Islet of Langerhans (tissue), 1 donor: ENCODE measurements around the gene RANBP1.
"Not testable (repeated sequence)": the region's sequence is repeated elsewhere in the genome, so short reads cannot be mapped to it uniquely, and the experiment has no call there.

ENCODE experiments used
- FAIRE-seq: peaks from one replicate; lab custom pipeline; 2011; peaks lifted over from hg19 to GRCh38; lab: Jason Lieb, UNC

The RANBP1 gene

GRCh38 chr22:20115691-20116375, at the start of gene RANBP1:
TSS of gene RANBP1 (plus strand) at chr22:20116104. CDS start at chr22:20116185, 81 bp downstream.
- FAIRE-seq: no peak

- no peak for FAIRE-seq
Observed at GRCh38 chr22:20066617-20067383, 49.1 kb upstream of the RANBP1 start.

- not testable (repeated sequence) for FAIRE-seq
Observed at GRCh38 chr22:20067384-20067682, 48.6 kb upstream of the RANBP1 start.

- no peak for FAIRE-seq
Observed at GRCh38 chr22:20068640-20069039, 47.3 kb upstream of the RANBP1 start.

- no peak for FAIRE-seq
Observed at GRCh38 chr22:20069331-20070042, 46.4 kb upstream of the RANBP1 start.

GRCh38 chr22:20071524-20071972, 44.4 kb upstream of the RANBP1 start:
- no peak for FAIRE-seq

- FAIRE-seq: no peak
Observed at GRCh38 chr22:20076627-20077172, 39.2 kb upstream of the RANBP1 start.

GRCh38 chr22:20079745-20080444, 36.0 kb upstream of the RANBP1 start, which contains the start of gene DGCR8:
TSS of gene DGCR8 (plus strand) at chr22:20080241. CDS start at chr22:20085964, 5,723 bp downstream.
- FAIRE-seq: no peak

GRCh38 chr22:20080445-20080775, 35.5 kb upstream of the RANBP1 start:
- FAIRE-seq: no peak

GRCh38 chr22:20080776-20081654, 34.9 kb upstream of the RANBP1 start:
- FAIRE-seq: no peak

- no peak for FAIRE-seq
Observed at GRCh38 chr22:20083157-20083890, 32.6 kb upstream of the RANBP1 start.

- FAIRE-seq: no peak
Observed at GRCh38 chr22:20083891-20084546, 31.9 kb upstream of the RANBP1 start.

- FAIRE-seq: no peak
Observed at GRCh38 chr22:20084547-20085413, 31.1 kb upstream of the RANBP1 start.

- FAIRE-seq: no peak
Observed at GRCh38 chr22:20085651-20086050, 30.3 kb upstream of the RANBP1 start.

- FAIRE-seq: no peak
Observed at GRCh38 chr22:20086101-20086599, 29.8 kb upstream of the RANBP1 start.

GRCh38 chr22:20086763-20087162, 29.1 kb upstream of the RANBP1 start:
- no peak for FAIRE-seq

GRCh38 chr22:20087319-20088262, 28.3 kb upstream of the RANBP1 start:
- FAIRE-seq: no peak

- FAIRE-seq: no peak
Observed at GRCh38 chr22:20088263-20088648, 27.6 kb upstream of the RANBP1 start.
